Measurements from ENCODE around the gene MCUR1. TPM values are rescaled to one million over a fixed set of nuclear protein-coding genes. Genes with fewer than 3 reads are reported as not detected.
"Not testable (repeated sequence)": the region's sequence is repeated elsewhere in the genome, so short reads cannot be mapped to it uniquely, and the experiment has no call there.

Gene MCUR1
- total and polyA plus RNA-seq, 2 donors from 2014 or later: 24.1 to 39.8 TPM

- DNase-seq (no peak), FAIRE-seq (no peak)
- H3K9me3 ChIP-seq (ENCODE audit: control insufficient read depth in 2 of 3, insufficient read depth in 1 of 3, low read length in 3 of 3): no peaks in the 10 kb centered on the region
- no peak overlapping the region for H3K9ac ChIP-seq (ENCODE audit: low read length in 3 of 3)
- TF ChIP-seq, protein P1, sequence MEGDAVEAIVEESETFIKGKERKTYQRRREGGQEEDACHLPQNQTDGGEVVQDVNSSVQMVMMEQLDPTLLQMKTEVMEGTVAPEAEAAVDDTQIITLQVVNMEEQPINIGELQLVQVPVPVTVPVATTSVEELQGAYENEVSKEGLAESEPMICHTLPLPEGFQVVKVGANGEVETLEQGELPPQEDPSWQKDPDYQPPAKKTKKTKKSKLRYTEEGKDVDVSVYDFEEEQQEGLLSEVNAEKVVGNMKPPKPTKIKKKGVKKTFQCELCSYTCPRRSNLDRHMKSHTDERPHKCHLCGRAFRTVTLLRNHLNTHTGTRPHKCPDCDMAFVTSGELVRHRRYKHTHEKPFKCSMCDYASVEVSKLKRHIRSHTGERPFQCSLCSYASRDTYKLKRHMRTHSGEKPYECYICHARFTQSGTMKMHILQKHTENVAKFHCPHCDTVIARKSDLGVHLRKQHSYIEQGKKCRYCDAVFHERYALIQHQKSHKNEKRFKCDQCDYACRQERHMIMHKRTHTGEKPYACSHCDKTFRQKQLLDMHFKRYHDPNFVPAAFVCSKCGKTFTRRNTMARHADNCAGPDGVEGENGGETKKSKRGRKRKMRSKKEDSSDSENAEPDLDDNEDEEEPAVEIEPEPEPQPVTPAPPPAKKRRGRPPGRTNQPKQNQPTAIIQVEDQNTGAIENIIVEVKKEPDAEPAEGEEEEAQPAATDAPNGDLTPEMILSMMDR (IDR thresholded peaks at IDR 0.05; ENCODE audit: borderline replicate concordance, extremely low read depth, insufficient read depth): no peak
- intact Hi-C loops (cut with DNase I): no loop called here
- no peaks in the 10 kb centered on the region for H3K4me1 ChIP-seq (ENCODE audit: control insufficient read depth in 2 of 3, insufficient read depth in 2 of 3, low read depth in 1 of 3, low read length in 3 of 3)
- no peak overlapping the region for H3K4me3 ChIP-seq (ENCODE audit: low read length in 3 of 3)
- no peaks in the 10 kb centered on the region for H3K36me3 ChIP-seq (ENCODE audit: control insufficient read depth in 2 of 3, insufficient read depth in 3 of 3, low read length in 3 of 3)
- no peaks in the 10 kb centered on the region for H3K27me3 ChIP-seq (ENCODE audit: control insufficient read depth, insufficient read depth, low read length)
- no peak overlapping the region for H3K27ac ChIP-seq (ENCODE audit: low read depth in 2 of 2, low read length in 2 of 2)
These were observed 36.3 kb downstream of the MCUR1 start for GRCh38 chr6:13778028-13778427.

DNA sequence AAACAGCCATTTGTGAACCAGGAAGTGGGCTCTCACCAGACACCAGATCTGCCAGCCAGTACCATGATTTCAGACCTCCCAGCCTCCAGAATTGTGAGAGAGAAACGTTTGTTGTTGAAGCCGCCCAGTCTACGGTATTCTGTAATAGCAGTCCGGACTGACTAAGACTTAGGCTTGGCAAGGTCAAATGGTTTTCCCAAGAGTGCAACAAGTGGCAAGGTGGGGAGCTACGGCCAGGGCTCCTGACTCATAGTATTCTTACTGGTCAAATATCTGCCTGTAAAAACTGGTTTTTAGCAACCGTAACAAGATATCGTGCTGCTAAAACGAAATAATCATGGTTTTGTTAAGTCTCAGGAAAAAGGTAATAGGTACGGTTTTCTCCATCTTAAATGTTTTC lies 37.8 kb downstream of the MCUR1 start:
- DNase-seq (no peak), FAIRE-seq (no peak)
- H3K27ac ChIP-seq (ENCODE audit: low read depth in 2 of 2, low read length in 2 of 2): no peak overlapping the region
- H3K4me3 ChIP-seq (ENCODE audit: low read length in 3 of 3): no peak overlapping the region
- no peaks in the 10 kb centered on the region for H3K9me3 ChIP-seq (ENCODE audit: control insufficient read depth in 2 of 3, insufficient read depth in 1 of 3, low read length in 3 of 3)
- intact Hi-C loops (cut with DNase I): no loop called here
- no peaks in the 10 kb centered on the region for H3K36me3 ChIP-seq (ENCODE audit: control insufficient read depth in 2 of 3, insufficient read depth in 3 of 3, low read length in 3 of 3)
- no peaks in the 10 kb centered on the region for H3K4me1 ChIP-seq (ENCODE audit: control insufficient read depth in 2 of 3, insufficient read depth in 2 of 3, low read depth in 1 of 3, low read length in 3 of 3)
- H3K27me3 ChIP-seq (ENCODE audit: control insufficient read depth, insufficient read depth, low read length): no peaks in the 10 kb centered on the region
- H3K9ac ChIP-seq (ENCODE audit: low read length in 3 of 3): no peak overlapping the region
- TF ChIP-seq, protein P1 (IDR thresholded peaks at IDR 0.05; ENCODE audit: borderline replicate concordance, extremely low read depth, insufficient read depth): no peak

GRCh38 chr6:13775466-13775865 lies 38.9 kb downstream of the MCUR1 start:
- H3K27me3 ChIP-seq (ENCODE audit: control insufficient read depth, insufficient read depth, low read length); H3K27ac ChIP-seq (ENCODE audit: low read depth in 2 of 2, low read length in 2 of 2); H3K36me3 ChIP-seq (ENCODE audit: control insufficient read depth in 2 of 3, insufficient read depth in 3 of 3, low read length in 3 of 3); H3K4me1 ChIP-seq (ENCODE audit: control insufficient read depth in 2 of 3, insufficient read depth in 2 of 3, low read depth in 1 of 3, low read length in 3 of 3); intact Hi-C loops (cut with DNase I); H3K9me3 ChIP-seq (ENCODE audit: control insufficient read depth in 2 of 3, insufficient read depth in 1 of 3, low read length in 3 of 3); DNase-seq; FAIRE-seq; H3K9ac ChIP-seq (ENCODE audit: low read length in 3 of 3); H3K4me3 ChIP-seq (ENCODE audit: low read length in 3 of 3): not testable (repeated sequence)

DNA sequence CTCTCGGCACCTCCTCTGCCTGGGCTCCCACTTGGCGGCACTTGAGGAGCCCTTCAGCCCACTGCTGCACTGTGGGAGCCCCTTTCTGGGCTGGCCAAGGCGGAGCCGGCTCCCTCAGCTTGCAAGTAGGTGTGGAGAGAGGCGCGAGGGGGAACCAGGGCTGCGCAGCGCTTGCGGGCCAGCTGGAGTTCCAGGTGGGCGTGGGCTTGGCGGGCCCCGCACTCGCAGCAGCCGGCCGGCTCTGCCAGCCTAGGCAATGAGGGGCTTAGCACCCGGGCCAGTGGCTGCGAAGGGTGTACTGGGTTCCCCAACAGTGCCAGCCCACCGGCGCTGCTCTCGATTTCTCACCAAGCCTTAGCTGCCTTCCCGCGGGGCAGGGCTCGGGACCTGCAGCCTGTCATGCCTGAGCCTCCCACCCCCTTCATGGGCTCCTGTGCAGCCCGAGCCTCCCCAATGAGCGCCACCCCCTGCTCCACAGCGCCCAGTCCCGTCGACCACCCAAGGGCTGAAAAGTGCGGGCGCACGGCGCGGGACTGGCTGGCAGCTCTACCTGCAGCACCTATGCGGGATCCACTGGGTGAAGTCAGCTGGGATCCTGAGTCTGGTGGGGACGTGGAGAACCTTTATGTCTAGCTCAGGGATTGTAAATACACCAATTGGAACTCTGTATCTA lies 41.9 kb downstream of the MCUR1 start:
- peak in 1 of 5 donors; percentile 70 for DNase-seq
- H3K9me3 ChIP-seq (ENCODE audit: control insufficient read depth in 2 of 3, insufficient read depth in 1 of 3, low read length in 3 of 3); FAIRE-seq: not testable (repeated sequence)

More for the DNA sequence above, 41.9 kb downstream of the MCUR1 start:
- intact Hi-C loops (cut with DNase I); H3K4me3 ChIP-seq (ENCODE audit: low read length in 3 of 3); H3K36me3 ChIP-seq (ENCODE audit: control insufficient read depth in 2 of 3, insufficient read depth in 3 of 3, low read length in 3 of 3); H3K27ac ChIP-seq (ENCODE audit: low read depth in 2 of 2, low read length in 2 of 2); H3K4me1 ChIP-seq (ENCODE audit: control insufficient read depth in 2 of 3, insufficient read depth in 2 of 3, low read depth in 1 of 3, low read length in 3 of 3); H3K9ac ChIP-seq (ENCODE audit: low read length in 3 of 3); H3K27me3 ChIP-seq (ENCODE audit: control insufficient read depth, insufficient read depth, low read length): not testable (repeated sequence)

All from kidney (tissue), 14 donors.